ENCODE results near the gene PITHD1.
A peak's percentile ranks its signal among the peaks of the same experiment; 100 is the strongest.
"Not testable (repeated sequence)": the region's sequence is repeated elsewhere in the genome, so short reads cannot be mapped to it uniquely, and the experiment has no call there.

The PITHD1 gene, protein sequence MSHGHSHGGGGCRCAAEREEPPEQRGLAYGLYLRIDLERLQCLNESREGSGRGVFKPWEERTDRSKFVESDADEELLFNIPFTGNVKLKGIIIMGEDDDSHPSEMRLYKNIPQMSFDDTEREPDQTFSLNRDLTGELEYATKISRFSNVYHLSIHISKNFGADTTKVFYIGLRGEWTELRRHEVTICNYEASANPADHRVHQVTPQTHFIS

DNA sequence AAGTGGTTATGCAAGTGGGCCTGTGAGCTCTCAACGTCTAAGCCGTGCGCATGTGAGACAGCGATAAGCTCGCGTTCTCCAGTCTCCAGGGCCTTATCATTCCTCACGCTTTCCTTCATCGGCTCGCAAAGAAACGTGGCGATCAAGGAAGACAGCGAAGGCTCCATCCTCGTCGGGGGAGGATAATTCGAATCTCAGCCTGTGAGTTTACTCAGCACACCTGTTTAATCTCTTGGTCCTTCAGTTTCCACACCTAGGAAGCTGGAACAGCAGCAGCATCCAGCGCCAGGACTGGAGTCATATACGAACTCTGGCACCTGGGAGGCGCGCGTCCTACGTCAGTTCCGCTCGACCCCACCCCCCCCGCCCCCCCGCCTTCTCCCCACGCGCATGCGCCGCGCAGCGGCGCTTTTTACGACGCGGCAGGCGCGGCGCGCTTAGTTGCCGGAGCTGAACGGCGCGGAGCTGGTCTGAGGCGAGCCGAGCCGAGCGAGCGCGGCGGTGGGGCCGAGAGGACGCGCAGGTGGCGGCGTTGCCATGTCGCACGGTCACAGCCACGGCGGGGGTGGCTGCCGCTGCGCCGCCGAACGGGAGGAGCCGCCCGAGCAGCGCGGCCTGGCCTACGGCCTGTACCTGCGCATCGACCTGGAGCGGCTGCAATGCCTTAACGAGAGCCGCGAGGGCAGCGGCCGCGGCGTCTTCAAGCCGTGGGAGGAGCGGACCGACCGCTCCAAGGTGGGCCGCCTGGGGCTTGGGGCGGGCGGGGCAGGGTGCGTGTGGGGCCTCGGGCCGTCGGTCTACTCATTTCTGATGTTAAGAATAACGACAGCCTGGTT, at the start of gene PITHD1:
PITHD1 (plus strand) TSS at position 440 of the 836 bp plus-strand sequence; CDS start at position 538, 98 bp downstream.
- DNase-seq = peak; percentile 65

DNA sequence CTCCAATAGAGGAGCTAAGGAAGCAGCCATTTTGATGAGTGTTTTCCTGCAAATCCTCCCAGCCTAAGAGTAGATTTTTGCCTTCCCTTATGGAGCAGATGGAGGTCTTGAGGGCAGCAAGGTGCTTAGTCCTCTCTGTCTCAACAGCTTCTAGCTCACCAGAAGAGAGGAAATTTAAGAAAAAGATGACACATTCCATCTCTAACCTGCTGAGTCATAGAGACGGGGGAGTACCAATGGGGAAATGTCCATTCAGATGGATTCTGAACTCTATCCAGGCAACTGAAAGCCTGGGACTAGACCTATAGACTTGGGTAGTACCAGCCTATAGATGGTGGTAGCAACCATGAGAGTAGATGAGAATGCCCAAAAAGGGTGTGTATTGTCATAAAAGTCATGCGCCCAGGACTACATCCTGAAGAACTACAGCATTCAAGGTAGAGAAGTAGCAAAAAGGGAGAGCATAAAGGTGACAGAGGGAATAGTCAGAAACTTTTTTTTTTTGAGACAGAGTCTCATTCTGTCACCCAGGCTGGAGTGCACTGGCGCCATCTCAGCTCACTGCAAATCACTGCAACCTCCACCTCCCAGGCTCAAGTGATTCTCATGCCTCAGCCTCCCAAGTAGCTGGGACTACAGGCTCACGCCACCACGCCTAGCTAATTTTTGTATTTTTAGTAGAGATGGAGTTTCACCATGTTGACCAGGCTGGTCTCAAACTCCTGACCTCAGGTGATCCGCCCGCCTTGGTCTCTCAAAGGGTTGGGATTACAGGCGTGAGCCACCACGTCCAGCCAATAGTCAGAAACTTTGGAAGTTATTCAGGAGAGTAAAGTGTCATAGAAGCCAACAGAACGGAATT, 45.6 kb upstream of the PITHD1 start:
- no peak for DNase-seq

DNA sequence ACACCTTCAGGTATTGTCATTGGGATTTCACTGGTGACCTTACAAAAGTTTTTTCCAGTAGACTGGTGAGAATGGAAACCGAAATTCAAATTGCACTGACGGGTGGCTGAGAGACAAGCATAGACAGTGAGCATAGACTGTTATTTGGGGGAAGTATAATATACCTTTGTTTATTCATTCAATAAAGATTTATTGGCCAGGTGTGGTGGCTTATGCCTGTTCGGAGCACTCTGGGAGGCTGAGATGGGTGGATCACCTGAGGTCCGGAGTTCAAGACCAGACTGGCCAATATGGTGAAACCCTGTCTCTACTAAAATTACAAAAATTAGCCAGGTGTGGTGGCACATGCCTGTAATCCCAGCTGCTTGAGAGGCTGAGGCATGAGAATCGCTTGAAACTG, 44.9 kb upstream of the PITHD1 start:
- not testable (repeated sequence) for DNase-seq

DNA sequence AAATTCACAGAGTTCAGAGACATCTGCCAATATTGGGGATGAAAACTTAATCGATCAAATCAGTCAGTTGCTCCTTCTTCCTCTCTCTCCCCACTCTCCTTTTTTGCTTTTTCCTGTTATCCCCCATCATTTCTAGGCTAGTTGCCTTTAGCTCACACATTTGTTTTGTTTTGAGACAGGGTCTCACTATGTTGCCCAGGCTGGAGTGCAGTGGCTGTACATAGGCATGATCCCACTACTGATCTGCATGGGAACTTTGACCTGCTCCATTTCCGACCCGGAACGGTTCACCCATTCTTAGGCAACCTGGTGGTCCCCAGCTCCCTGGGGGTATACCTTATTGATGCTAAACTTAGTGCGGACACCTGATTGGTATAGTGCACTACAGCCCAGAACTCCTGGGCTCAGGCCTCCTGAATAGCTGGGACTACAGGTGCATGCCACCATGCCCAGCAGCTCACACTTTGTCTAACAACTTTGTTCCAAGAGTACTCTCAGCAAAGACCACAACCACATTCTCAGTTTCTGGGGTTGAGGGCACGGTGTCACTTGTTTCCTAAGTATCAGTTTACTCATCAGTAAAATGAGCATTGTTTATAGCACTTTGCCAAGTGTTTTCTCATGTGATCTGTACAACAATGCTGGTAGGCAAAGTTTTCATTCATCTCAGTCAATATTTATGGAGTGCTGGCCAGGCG, 41.6 kb upstream of the PITHD1 start:
- no peak for DNase-seq

DNA sequence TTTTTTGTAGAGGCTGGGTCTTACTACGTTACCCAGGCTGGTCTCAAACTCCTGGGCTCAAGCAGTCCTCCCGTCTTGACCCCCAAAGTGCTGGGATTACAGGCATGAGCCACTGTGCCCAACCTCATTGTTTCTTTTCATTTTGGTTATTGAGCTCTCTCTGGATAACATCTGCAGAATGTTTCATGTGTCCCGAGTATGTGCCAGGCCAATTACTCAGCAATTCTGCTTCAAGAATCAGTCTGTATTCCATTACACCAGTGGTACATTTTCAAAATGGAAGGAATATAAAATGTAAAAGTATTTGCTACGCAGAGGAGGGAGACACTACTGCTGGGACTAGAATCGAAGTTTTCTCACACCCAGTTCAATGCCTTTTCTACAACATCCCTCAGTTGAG, 36.6 kb upstream of the PITHD1 start:
- DNase-seq = no peak

DNA sequence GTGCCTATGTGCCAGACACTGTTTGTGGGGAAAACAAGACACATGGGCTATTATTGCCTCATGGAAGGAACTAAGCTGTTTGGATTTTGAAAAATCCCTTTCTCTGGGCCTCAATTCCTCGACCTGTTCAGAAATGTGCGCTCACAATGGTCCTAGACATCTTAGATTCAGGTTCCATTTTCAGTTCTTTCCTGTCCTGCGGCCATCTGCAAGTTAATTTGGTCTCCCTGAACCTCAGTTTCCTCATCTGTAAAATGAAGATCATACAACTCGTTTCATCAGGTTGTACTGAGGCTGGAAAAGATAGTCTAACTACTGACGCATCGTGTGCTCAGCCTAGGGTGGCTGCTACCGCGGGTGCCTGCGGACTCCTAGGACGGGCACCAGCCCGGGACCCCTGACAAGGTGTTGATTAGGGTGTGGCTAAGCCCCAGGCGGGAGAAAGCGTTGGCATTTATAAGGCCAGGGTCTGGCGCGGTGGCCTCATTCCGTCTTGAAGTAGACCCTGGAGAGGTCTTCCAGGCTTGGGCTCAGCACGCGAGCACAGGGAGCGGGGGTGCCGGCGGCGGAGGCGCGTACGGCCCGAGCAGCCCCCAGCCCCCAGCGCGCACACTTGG, 35.4 kb upstream of the PITHD1 start:
- DNase-seq = no peak

DNA sequence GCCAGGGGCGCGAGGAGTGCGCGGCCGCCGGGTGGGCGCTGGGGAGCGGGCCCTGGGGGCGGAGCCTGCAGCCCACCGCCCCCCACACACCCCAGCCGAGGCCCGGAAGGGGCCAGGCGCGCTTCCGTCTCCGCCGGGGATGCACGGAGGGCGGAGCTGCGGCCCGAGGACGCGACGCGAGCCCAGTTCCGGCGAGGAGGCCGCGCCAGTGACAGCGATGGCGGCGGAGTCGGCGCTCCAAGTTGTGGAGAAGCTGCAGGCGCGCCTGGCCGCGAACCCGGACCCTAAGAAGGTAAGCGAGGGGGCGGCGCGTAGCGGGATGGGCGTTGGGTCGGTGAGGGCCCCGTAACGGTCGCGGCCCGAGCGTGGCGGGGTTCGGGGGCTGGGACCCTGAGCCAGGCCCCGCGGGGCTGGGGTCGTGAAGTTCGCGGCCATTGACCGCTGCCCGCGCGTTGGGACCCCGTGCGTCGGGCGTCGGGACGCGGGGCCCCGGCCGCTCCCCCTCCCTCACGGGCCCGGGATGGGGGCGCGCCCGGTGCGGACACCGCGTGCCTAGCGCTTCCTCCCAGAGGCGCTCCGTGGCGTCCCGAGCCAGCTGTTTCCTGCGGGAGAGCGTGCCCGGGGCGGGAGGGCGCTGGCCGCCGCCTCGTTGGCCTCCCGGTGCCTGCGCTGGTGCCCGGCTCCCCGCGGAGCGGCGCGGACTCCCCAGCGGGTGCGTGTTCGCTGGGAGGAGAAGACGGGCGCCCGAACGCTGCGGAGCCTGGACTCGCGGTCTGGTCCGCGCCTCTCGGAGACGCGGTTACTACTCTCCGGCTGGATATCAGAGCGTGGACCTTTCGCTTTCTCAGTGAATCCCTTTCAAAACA, 34.7 kb upstream of the PITHD1 start, which contains the start of gene ELOA:
ELOA (plus strand) TSS at position 185 of the 866 bp plus-strand sequence; CDS start at position 218, 33 bp downstream.
- no peak for DNase-seq

DNA sequence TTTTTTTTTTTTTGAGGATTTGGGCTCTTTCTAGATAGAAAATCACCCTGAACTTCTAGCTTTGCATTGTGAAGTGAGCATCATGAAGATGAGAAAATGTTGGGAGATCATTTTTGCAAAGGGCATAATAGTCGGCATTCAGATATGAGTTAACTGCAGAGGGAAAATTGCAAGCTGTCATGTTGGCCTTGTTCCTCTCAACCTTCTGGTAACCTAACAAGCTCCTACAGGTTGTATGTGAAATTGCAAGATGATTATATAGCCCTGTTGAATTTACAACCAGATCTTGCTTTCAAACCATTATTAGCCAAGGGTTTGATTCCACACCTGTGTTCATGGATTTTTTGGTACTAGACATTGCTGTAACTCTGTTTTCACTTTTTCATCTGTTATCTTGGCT, 32.7 kb upstream of the PITHD1 start:
- DNase-seq = no peak

DNA sequence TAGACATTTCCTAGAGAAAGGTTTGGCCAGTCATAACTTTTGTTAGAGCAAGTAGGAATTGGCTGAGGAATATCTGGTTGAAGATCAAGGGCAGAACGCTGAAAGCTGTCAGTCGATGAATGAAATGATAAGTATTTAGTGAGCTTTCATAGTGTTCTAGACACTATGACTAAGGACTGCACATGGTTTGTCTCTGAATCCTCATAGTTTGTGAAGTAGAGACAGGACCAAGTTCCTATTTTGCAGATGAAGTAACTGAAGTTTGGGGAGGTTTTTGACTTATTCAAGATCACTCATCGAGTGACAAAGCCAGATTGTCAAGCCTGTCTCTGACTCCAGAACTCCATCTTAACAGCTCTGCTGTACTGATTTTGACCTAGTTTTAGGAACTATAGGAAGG, 30.2 kb upstream of the PITHD1 start:
- DNase-seq = no peak

DNA sequence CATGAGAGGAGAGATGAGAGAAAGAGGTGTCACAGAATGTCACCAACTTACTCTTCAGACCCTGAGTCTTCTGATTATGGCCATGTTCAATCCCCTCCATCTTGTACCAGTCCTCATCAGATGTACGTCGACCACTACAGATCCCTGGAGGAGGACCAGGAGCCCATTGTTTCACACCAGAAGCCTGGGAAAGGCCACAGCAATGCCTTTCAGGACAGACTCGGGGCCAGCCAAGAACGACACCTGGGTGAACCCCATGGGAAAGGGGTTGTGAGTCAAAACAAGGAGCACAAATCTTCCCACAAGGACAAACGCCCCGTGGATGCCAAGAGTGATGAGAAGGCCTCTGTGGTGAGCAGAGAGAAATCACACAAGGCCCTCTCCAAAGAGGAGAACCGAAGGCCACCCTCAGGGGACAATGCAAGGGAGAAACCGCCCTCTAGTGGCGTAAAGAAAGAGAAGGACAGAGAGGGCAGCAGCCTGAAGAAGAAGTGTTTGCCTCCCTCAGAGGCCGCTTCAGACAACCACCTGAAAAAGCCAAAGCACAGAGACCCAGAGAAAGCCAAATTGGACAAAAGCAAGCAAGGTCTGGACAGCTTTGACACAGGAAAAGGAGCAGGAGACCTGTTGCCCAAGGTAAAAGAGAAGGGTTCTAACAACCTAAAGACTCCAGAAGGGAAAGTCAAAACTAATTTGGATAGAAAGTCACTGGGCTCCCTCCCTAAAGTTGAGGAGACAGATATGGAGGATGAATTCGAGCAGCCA, 27.0 kb upstream of the PITHD1 start:
- no peak for DNase-seq

DNA sequence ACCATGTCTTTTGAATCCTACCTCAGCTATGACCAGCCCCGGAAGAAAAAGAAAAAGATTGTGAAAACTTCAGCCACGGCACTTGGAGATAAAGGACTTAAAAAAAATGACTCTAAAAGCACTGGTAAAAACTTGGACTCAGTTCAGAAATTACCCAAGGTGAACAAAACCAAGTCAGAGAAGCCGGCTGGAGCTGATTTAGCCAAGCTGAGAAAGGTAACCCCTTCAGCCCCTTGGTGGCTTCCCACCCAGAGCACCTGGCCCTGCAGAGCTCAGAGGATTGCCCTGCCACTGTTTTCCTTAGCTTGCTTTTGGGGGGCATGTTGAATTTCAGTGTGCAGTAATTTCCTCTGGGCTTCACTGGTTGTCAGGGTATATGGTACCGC, 26.4 kb upstream of the PITHD1 start:
- no peak for DNase-seq

DNA sequence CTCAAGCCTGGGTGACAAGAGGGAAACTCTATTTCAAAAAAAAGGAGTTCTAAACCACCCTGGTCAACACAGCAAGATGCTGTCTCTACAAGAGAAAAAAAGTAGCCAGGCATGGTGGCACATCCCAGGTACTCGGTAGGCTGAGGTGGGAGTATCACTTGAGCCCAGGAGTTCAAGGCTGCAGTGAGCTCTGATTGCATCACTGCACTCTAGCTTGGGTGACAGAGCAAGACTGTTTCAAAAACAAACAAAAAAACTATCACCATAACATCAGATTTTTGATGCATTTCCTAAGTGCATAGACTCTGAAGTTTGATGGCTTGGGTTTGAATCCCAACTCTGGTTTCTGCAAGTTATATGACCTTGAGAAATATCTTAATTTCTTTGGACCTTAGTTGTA, 25.3 kb upstream of the PITHD1 start:
- DNase-seq = no peak

DNA sequence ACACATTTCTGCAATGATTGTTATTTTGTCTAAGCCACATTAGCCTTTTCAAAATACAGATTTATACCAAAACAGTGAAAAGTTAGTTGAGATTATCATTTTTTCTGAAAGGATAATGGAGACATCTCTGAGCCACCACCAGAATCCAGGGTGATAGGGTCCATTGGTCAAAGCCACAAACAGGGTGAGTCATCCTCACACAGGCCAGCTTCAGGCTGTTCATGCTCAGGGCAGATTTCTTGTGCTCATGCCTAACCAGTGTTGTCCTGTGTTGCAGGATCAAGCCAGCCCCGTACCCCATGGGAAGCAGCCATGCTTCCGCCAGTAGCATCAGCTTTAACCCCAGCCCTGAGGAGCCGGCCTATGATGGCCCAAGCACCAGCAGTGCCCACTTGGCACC, 21.5 kb upstream of the PITHD1 start:
- DNase-seq = no peak

DNA sequence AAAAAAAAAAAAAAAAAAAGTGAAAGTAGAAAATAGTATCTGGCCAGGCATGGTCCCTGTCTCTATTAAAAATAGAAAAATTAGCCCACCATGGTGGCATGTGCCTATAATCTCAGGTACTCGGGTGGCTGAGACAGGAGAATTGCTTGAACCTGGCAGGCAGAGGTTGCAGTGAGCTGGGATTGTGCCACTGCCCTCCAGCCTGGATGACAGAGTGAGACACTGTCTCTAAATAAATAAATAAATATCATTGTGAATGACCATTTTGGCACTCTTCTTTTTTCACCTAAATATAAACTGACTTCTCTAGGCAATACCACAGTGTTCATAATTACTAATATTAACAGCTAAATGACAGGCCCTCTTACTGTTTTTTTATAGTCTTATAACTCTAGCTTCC, 20.4 kb upstream of the PITHD1 start:
- DNase-seq = no peak

DNA sequence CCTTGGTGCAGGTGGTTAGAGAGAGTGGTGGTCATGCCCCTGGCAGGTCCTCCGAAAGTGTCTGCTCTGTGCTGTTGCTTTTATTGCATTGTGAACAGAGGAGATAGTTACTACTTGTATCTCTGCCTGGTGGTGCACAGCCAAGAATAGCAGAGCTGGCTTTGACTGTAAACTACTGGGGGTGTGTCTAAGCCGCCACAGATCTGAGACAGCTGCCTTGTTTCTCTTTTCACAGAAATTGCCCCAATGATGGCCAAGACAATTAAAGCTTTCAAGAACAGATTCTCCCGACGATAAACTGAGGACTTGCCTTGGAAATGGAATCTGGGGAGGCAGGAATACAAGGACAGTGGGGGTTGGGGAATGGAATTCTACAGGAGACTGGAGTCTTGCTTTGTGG, 18.9 kb upstream of the PITHD1 start:
- DNase-seq = no peak

DNA sequence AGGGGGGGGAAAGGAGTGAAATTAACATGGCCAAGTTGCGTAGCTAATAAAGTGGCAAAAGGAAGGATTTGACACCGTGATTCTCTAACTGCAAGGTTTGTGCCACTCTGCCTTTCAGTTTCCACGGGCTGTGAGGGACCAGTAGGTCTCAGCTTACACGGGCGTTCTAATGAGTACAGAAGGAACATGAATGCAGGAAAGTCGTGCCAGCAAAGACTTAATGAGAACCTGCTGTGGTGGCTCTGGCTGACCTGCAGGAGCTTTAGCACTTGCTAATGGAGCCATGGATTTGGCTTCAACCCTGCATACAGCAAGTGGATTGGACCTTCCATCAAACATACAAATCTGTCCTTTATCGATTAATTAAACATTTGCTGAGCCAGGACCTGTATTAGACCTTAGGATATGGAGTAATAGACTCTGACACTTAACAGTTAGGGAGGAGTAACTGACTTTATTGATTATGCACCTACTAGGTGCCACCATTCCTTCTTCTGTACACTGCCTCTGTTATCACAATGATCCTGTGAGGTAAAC, 15.1 kb upstream of the PITHD1 start:
- DNase-seq = no peak

DNA sequence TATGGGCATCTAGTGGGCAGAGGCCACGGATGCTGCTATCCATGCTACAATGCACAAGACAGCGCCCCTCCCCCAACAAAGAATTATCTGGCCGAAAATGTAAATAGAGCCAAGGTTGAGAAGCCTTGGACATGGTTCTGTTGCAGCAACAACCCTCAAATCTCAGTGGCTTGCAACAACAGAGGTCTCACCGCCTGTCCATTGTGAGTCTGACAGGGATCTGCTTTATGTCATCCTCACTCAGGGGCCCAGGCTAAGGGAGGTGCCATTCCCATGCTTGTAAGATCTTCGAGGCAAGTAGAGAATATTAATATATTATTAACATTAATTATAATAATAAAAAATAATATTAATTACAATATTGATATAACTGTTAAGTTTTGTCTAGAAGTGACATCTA, 9.5 kb upstream of the PITHD1 start:
- no peak for DNase-seq

DNA sequence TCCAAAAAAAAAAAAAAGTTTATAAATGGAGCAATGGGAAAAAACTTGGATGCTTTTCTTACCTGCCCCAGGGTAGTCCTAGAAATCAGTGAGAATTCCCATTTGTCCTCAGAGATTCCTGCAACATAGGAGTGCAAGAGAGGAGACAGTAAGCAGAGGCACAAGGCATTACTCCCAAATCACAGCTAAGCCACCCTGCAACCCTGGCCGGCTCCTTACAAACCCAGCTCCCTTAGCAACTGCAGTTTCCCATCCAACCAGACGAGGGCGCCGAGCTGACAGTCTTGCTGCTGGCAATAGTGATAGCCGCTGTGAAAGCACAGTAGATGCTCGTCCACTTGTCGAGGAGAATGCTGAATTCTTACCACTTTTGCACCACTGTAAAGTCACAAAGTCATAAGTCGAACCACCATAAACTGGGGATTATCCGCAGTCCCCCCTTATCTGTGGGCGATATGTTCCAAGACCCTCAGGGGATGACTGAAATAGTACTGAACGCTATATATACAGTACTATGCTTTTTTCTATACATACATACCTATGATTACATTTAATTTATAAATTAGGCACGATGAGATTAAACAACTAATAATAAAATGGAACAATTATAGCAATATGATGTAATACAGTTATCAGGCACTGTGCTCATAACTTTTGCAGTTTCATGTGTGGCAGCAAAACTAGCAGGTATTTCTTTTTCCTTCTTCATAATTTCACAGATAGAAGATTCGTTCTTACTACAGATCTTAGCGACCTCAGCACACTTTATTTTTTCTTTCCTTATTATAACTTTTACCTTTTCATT, 6.0 kb upstream of the PITHD1 start:
- DNase-seq = peak; percentile 70

DNA sequence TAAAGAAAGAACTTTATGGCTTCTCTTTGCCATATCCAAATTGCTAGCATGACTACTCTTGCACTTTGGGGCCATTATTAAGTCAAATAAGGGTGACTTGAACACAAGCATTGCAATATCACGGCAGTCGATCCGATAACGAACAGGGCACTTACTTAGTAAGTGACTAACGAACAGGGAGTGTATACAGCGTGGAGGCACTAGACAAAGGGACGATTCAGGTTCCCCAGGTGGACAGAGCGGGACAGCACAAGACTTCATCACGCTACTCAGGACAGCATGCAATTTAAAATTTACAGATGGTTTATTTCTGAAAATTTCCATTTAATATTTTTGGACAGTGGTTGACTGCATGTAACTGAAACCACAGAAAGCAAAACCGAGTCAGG, 5.4 kb upstream of the PITHD1 start:
- no peak for DNase-seq

All from NCI-H1048 (cell line).